Skin epidermis (tissue), 12 donors: ENCODE results near the gene POLDIP3.

Experiments
- H3K27ac ChIP-seq, 21 experiments: fragments of 200-600 bp; sonication (generic) in 11 of 21; one replicate each; pipeline ENCODE4 v1.5.0; 2020; ENCODE audit warnings: mild to moderate bottlenecking in 3 of 21, inconsistent platforms in 2 of 21, moderate library complexity in 2 of 21
- H3K4me3 ChIP-seq, 7 experiments: fragments of 200-600 bp; sonication (generic) in 2 of 7; one replicate each; pipeline ENCODE4 v1.5.0; 2020; ENCODE audit warnings: inconsistent platforms in 2 of 7, mild to moderate bottlenecking in 2 of 7, moderate library complexity in 1 of 7

POLDIP3 gene

DNA sequence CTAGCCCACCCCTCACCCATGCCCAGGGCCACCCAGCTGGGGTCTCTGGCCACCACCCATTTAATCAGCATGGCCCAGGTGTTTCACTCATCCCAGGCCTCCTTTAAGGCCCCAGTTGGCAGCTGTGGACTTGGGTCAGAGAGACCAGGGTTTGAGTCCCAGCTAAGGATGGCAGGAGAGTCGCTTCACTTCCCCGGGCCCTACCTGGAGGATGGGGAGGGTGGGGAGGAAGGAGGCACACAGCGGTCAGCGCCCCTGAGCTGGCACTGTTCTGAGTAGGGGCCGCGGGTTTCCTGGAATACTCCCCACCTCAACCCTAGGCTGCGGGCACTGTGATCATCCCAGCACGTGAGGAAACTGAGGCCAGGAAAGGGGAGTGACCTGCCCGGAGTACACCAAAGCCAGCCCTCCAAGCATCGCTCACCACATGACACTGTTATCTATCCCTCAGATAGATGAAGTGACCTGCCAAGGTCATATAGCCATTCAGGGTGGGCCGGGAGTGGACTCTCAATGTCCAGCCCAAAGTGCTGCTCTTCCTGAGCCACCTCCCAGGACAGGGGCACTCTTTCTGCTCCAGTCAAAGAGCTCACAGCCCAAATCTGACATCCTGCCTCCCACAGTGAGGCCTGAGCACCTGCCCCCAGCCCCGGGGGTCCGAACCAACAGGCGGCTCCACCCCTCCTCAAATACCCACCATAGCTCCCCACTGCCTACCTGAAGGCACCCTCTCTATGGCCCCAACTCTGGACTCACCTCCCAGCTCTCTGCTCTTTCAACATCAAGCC is 29.1 kb upstream of the POLDIP3 start:
- no peak overlapping the region for H3K4me3 ChIP-seq
- peak overlapping the region in 16 of 21 experiments; percentile 2 to 97 (median 90) for H3K27ac ChIP-seq

DNA sequence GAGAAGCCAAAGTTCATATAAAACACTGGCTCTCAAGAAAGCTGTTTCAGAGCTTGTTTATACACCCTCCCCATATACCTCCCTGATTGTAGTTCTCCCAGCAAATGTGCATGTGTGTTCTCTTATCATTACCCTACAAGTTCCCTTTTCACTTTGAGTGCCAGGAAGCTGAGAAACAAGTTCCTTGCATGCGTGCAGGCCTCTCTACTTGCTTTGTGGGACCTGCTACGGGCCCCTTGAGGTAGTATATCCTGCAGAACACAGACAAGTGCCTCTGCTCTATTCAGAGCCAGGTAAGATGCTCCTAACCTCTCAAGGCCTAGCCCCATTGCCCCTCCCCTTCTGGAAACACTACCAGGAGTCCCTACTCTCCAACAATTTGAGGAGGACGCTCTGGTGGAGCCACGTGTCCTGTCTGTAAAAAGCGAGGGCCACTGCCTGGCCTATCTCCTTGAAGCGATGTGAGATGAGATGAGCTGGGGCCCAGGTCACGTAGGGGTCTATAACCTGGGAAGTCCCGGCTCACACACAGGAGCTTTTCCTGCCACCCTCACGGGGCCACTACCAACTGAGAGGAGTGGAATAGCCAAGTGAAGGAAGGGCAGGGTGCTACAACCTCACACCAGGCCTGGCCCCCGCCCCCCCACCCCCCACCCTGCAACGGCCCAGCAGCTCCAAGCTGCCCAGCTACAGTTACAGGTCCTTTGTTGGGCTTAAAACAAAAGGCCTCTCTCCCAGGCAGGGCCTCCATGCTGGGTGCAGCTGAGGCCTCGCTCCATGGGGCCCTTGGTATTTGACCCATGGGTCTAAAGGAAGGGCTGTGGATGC is 28.3 kb upstream of the POLDIP3 start:
- peak overlapping the region in 14 of 21 experiments; percentile 2 to 97 (median 92) for H3K27ac ChIP-seq
- no peak overlapping the region for H3K4me3 ChIP-seq

DNA sequence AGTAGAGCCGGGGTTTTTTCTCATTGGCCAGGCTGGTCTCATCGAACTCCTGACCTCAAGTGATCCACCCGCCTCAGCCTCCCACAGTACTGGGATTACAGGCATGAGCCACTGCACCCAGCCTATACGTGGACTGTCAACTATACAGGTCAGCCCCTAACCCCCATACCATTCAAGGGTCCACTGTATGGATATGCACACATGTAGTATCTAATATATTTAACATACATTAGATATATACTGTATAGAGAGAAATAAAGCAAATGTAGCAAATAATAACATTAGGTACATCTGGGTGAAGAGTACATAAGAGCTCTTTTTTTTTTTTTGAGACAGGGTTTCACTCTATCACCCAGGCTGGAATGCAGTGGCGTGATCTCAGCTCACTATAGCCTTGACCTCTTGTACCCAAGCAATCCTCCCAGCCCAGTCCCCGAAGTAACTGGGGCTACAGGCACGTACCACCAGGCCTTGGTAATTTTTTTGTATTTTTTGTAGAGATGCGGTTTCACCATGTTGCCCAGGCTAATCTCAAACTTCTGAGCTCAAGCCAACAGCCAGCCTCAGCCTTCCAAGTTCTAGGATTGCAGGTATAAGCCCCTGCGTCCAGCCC is 27.2 kb upstream of the POLDIP3 start:
- no peak overlapping the region for H3K4me3 ChIP-seq
- H3K27ac ChIP-seq, result peak overlapping the region in 1 of 21 experiments; percentile 30

DNA sequence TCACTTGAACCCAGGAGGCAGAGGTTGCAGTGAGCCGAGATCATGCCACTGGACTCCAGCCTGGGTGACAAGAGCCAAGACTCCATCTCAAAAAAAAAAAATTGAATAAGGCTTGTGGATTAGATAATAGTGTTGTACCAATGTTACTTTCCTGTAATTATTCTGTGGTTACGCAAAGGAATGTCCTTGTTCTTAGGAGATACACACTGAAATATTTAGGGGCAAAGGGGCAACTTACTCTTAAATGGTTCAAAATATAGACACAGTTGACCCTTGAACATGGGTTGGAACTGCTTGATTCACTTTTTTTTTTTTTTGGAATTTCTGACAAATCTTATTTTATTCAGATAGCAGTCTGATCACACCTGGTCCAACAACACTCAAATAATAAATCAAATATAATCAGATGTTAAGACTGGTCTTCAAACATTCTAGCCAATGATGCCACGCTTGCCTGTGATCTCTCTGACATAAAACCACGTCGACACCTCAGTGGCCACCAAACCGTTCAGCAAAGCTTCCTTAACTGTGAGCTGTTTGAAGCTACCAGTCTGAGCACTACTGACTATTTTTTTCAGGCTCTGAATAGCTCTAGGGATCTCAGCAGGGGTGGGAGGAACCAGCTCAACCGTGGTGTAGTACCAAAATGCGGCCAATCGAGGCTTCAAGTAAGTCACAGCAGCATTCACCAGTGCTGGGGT is 25.0 kb upstream of the POLDIP3 start:
- H3K27ac ChIP-seq, result peak overlapping the region in 1 of 21 experiments; percentile 52
- no peak overlapping the region for H3K4me3 ChIP-seq

DNA sequence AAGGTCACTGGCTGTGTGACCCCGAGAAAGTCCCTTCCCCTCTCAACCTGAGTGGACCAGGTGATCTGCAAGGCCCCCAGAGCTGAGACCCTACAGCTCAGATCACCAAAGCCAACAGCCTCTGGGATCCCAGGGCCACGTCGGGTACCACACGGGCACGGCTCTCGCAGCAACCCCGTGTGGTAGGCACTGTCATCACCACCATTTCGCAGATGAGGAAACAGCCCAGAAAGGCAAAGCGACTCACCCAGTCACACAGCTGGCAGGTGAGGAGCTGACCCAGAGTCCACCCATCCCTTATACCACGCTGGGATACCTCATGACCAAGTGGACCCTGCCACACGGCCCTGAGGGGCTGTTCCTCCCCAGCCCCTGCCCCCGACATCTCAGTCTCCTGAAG is 22.9 kb upstream of the POLDIP3 start:
- Histone ChIP-seq H3K27ac (peak overlapping the region in 8 of 21 experiments; percentile 52 to 95 (median 88)), H3K4me3 (no peak overlapping the region)

DNA sequence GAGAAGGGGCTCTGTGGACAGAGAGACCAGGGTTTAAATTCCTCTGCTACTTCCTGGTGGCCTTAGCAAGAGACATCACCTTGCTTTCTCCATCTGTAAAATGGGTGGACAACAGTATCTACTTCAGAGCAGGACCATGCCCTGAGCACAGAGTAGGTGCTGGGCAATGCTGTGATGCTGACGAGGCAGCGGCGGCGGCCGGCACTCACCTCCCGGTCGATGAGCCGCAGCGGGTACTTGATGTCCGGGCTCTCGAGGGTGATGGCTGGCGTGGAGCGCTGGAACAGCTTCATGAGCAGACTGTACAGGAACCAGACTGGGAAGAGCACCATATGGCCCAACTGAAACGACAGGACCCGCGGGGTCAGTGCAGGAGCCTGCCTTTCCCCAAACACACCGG is 21.8 kb upstream of the POLDIP3 start:
- Histone ChIP-seq H3K4me3 (no peak overlapping the region), H3K27ac (peak overlapping the region in 16 of 21 experiments; percentile 40 to 95 (median 74))

DNA sequence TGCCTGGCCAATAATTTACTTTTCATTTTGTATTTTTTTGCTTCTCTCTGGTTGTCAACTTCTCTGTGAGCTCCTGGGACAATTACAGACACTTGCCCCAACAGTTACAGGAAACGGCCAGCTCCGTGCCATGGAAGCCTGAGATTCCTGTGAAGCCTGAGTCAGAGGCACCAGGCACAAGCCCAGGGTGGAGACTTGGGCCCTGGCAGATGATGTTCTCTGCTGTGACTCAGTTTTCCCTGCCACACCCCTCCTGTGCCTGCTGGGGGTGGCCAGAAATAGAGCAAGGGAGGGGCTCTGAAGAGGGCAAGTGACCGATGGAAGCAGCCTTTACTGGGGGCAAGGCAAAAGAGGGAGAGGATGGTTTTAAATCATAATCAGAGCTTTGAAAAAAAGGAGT is 20.8 kb upstream of the POLDIP3 start:
- H3K4me3 ChIP-seq, result no peak overlapping the region
- H3K27ac ChIP-seq, result peak overlapping the region in 20 of 21 experiments; percentile 51 to 95 (median 80)

DNA sequence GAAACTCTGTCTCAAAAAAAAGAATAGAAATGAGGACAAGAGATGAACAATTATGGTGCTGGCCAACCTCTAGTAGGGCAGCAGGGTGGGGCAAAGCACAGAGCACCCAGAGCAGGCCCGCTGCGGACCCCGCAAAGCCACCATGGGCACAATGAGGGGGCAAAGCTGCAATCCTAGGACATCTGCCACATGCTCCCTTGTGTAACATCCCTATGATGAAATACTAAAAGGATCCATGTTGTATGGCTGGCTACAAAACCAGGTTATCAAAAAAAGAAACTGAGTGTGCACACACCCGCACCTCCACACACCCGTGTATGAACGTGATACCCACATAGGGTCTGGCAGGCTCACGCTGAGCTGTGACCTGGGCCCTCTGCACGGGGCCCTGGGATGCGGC is 18.3 kb upstream of the POLDIP3 start:
- H3K4me3 ChIP-seq, result no peak overlapping the region
- peak overlapping the region in 4 of 21 experiments; percentile 7 to 60 (median 35) for H3K27ac ChIP-seq

DNA sequence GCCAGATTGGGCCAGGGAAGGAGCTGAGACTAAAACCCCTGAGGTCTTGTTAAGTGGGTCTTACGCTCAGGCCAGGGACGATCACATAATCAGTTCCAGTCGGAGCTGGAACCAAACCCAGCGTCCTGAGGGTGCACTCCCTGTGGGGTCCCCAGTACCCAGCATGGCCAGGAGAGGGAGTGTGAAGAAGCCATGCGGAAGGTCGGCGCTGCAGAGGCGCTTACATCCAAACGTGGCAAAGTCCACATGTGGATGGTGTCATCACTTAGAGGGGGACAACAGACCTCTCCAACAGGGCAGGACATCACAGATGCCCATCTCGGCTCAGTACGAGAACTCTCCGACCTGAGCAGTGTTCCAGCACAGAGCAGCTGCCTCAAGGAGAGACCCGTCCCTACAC is 17.4 kb upstream of the POLDIP3 start:
- peak overlapping the region in 7 of 21 experiments; percentile 0 to 61 (median 40) for H3K27ac ChIP-seq

DNA sequence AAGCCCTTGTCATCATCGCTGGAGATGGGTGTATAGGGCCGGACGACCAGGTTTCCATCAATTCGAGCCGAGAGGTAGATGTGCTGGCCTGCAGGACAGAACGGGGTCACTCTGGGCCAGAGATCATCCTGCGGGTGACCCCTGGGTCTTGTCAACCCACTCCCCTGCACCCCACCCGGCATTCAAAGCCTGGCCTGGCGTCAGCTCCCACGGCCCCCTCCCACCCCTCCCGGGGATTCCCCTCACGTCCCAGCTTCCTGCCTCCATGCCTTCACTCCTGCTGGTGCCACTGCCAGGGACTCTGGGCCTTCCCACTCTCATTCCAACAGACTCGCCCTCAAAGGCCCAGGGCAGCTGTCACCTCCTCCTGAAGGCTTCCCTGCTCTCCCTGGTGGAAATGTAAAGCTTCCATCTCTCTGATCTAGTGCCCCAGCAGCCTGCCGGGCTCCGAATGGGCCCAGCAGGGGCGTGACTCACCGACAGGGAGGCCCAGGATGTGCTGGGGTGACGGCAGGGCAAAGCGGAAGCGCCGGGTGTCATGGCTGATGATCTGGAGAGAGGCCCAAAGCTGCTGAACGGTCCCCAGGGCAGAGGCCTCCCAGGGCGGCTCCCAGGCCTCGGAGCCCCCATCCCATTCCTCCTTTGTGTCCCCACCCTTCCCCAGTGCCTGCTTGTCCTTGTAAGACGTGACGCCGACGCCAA is 16.4 kb upstream of the POLDIP3 start:
- H3K27ac ChIP-seq, result peak overlapping the region in 6 of 21 experiments; percentile 18 to 61 (median 44)
- no peak overlapping the region for H3K4me3 ChIP-seq

More for the DNA sequence above, 17.4 kb upstream of the POLDIP3 start:
- H3K4me3 ChIP-seq, result no peak overlapping the region

DNA sequence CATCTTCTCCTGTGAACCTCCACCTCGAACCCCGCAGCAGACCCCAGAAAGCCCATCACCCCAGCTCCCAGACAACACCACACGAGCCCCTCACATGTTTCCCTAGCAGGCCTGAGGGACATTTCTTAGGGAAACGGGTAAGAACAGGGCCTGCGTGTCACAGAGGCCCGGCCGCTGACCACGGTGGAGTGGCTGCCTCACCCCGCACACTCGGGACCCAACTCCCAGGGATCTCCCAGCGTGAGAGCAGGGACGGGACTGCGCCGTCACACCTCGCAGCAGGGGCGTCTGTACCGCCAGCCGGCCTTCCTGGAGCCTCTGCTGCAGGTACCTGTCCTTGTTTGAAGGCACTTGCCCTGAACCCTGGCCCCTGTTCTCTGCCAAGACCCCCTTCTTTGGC is 15.5 kb upstream of the POLDIP3 start:
- no peak overlapping the region for H3K4me3 ChIP-seq
- H3K27ac ChIP-seq, result peak overlapping the region in 1 of 21 experiments; percentile 61

DNA sequence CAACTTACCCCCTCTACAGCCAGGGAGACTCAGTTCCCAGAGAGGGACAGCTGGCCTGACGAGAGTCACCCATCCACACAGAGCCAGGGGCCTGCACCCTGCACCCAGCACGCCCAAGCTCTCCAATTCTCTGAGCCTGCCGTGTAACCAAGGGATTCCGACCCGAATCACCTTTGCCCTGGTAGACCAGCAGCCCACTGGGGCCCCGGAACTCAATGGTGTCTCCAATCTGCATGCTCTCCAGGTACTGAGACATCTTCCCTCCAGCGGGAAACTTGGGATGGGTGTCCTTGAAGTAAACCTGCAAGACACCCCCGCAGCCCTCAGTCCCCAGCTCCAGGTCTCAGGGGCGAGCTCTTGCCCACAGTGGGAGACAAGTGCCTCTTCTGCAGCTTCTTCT is 13.3 kb upstream of the POLDIP3 start:
- no peak overlapping the region for H3K27ac ChIP-seq
- no peak overlapping the region for H3K4me3 ChIP-seq

DNA sequence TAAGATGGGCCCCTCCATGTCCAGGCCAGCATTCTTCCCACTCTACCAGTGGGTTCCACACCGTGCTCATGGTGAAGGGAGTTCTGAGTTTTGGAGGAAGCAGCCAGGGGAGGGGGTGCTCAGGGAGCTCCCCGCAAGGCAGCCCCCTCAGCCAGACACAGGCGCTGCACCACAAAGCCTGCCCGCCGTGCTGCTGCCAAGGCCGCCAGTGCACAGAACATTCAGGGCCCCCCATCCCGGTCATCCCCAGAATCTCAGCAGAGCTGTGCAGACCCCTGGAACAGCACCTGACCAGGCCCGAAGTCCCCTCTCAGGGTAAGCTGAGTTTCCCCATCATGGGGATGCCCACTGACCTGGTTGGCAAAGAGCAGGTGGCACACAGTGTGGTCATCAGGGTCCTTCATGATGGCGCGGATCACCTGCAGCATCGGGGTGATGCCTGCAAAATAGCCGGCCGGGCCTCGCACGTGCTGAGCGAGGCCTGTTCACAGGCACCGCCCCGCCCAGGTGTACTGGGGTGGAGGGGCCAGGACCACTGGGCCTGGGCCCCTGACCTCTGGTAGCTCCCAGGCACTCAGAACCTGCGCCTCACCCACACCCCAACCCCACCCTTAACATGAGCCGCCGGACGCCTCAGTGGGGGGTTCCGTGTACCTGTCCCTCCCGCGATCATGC is 12.4 kb upstream of the POLDIP3 start:
- no peak overlapping the region for H3K4me3 ChIP-seq
- H3K27ac ChIP-seq, result no peak overlapping the region

DNA sequence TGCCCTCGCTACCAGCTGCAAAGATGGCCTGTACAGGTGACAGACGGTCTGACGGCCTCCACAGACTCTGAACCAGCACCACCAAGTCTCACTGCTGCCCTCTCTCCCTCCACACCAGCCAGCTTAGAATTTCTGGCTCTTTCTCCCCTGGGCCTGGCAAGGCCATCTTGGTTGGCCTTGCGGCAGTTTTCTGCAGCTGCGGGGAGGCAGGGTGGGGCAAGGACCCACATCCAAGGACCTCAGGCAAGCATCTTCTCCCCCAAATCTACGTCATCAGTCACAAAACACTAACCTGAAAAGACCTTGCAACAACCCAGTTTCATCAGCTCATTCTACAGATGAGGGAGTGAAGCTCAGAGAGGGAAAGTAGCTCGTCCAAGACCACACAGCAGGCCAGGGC is 11.7 kb upstream of the POLDIP3 start:
- Histone ChIP-seq H3K27ac (no peak overlapping the region), H3K4me3 (no peak overlapping the region)

DNA sequence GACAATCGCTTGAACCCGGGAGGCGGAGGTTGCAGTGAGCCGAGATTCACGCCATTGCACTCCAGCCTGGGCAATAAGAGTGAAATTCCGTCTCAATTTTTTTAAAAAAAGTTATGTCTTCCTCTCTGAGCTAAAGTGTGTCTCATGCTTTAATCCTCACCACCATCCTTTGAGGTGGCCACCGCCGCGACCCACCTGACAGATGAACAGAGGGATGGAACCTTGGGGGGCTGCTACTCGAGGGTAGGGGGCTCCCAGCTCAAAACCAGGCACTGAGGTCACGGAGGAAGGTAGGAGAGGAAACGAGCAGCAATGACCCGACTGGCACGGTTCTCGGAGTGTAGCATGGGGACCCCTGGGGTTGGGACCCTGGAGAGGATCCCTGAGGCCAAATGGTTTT is 10.7 kb upstream of the POLDIP3 start:
- Histone ChIP-seq H3K4me3 (no peak overlapping the region), H3K27ac (no peak overlapping the region)

DNA sequence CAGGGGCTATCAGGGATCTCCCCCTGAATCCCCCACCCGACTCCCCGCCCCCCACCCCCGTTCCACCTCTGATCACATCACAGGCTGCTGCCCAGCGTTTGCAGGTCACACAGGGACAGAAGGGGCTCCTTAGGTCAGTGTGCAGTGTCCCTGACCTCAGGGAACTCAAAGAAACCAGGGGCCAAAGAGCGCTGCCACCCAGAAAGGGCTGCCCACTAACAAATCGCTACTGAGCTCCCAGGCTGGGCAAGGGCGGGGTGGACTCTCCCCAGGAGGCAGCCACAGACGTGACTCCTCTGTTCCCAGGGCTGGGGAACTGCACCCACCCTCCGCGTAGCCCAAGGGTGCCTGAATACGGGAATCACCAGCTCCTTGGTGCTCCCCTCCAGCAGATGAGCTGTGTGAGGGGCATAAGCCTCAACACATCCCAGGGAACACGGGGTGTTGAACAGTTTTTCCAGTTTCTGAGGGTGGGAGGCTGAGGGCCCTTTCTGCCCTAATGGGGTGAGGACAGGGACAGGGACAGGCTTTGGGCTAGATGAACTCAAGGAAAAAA is 9.9 kb upstream of the POLDIP3 start:
- Histone ChIP-seq H3K27ac (peak overlapping the region in 7 of 21 experiments; percentile 0 to 66 (median 35)), H3K4me3 (no peak overlapping the region)

DNA sequence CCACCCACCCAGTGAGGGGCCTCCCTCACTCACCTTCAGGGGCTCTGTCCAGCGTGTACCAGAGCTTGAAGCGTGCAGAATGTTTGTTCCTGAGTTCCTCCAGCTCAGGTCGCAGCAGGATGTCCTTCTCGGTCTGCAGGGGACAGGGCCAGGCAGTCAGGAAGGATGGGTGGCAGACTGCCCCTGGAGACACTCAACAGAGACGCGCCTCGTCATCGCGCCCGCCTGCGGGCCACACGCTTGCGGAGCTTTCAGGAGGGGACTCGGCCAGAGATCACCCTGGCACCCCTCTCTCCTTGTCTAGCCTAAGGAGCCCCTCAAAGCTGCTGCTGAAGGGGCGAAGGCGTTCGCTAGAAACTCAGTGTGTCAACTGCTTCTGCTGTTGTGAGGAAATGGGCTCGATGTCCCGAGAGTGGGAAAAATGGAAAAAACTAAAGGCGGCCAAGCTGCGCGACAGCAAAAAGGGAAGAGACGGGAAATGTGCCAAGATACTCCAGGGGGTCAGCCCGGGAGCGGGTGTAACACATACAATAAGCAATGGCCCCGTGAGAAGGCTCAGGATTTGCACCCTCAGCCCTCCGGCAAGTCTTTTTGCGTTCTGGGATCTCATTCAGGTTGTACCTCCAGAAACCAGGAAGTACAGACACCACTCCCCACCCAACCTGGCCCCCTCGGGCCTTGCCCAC is 9.2 kb upstream of the POLDIP3 start:
- H3K27ac ChIP-seq, result peak overlapping the region in 8 of 21 experiments; percentile 0 to 66 (median 37)

More for the DNA sequence above, 9.2 kb upstream of the POLDIP3 start:
- no peak overlapping the region for H3K4me3 ChIP-seq
